Naive thymus-derived CD8-positive, alpha-beta T cell (primary cell): ENCODE results near the gene SYN1. TPM values are rescaled to one million over a fixed set of nuclear protein-coding genes. Genes with fewer than 3 reads are reported as not detected.
"Not testable (repeated sequence)": the region's sequence is repeated elsewhere in the genome, so short reads cannot be mapped to it uniquely, and the experiment has no call there.

Source experiments
- ATAC-seq, 2 donors: fragments of 150-1000 bp; cut with Tn5 transposase in 1 of 2; sonication (Bioruptor Pico), chemical (Tn5 transposase) in 1 of 2; 1 replicate in 1 of 2; 2 replicates in 1 of 2; pipeline ENCODE4 v1.10.0; 2021; ENCODE audit warnings: mild to moderate bottlenecking in 2 of 2, moderate library complexity in 2 of 2
- POLR2A ChIA-PET: fragments of 350-600 bp; sonication (Branson Sonifier 250); formaldehyde crosslinking; loops from one replicate; lab custom pipeline; 2021; ENCODE audit warnings: antibody characterized with exemption; lab: Charles Lee
- DNase-seq, 10 donors: peaks; one replicate each; pipeline versions ENCODE4 v3.0.0 to v3.0.0-alpha.2; 2020 to 2022
- H3K27ac Mint-ChIP-seq, 10 donors: one replicate each; pipeline ENCODE4 v1.8.0; 2020 to 2022; ENCODE audit warnings: mild to moderate bottlenecking in 10 of 10, mixed read lengths in 10 of 10, moderate library complexity in 4 of 10, inconsistent platforms in 1 of 10
- H3K27me3 Mint-ChIP-seq, 5 donors: one replicate each; pipeline ENCODE4 v1.8.0; 2021 to 2022; ENCODE audit warnings: mixed read lengths in 5 of 5
- H3K36me3 Mint-ChIP-seq, 3 donors: one replicate each; pipeline ENCODE4 v1.8.0; 2020 to 2022; ENCODE audit warnings: mixed read lengths in 3 of 3, mild to moderate bottlenecking in 2 of 3, inconsistent platforms in 1 of 3
- H3K4me1 Mint-ChIP-seq, 4 donors: one replicate each; pipeline ENCODE4 v1.8.0; 2021 to 2022; ENCODE audit warnings: mixed read lengths in 4 of 4
- H3K4me3 Mint-ChIP-seq, 10 donors: one replicate each; pipeline ENCODE4 v1.8.0; 2020 to 2022; ENCODE audit warnings: mild to moderate bottlenecking in 10 of 10, mixed read lengths in 10 of 10, moderate library complexity in 6 of 10, inconsistent platforms in 1 of 10
- H3K9me3 Mint-ChIP-seq, 9 donors: one replicate each; pipeline ENCODE4 v1.8.0; 2020 to 2022; ENCODE audit warnings: mixed read lengths in 9 of 9, mild to moderate bottlenecking in 3 of 9, inconsistent platforms in 1 of 9, moderate library complexity in 1 of 9
- polyA plus RNA-seq, 3 donors: library from polyadenylated mRNA; unstranded; fragments of 300-500 nt; fragmentation: Illumina TruSeq; gene quantifications; one replicate each; pipeline ENCODE4 v1.2.3, GENCODE V29; 2021
- total RNA-seq, 8 experiments: library from RNA in 2 of 8; stranded (reverse) in 2 of 8; gene quantifications; one replicate each; pipeline ENCODE4 v1.2.3 and lab custom pipeline; 2021 to 2026

The SYN1 gene
- total and polyA plus RNA-seq, 5 experiments from 2014 or later: 0.30 to 1.3 (median 0.95) TPM

- Mint-ChIP-seq H3K4me3 (no peak overlapping the region), H3K27me3 (peaks cover 0 to 1% (median 0%) of the 10 kb centered on the region in 5 donors), H3K4me1 (peaks cover 3 to 9% (median 4%) of the 10 kb centered on the region in 4 donors), H3K27ac (no peak overlapping the region), H3K9me3 (no peaks in the 10 kb centered on the region), H3K36me3 (no peaks in the 10 kb centered on the region)
- DNase-seq: no peak
- ATAC-seq: no peak
- POLR2A ChIA-PET: interaction anchor here (1.3 kb wide), 1 partner anchor 12 kb away, joined by 3 read pairs; no protein-coding TSS in a partner anchor
These were observed 7.7 kb downstream of the SYN1 start for GRCh38 chrX:47611926-47612325.

GRCh38 chrX:47611489-47611888 lies 8.2 kb downstream of the SYN1 start:
- H3K27ac Mint-ChIP-seq: peak overlapping the region in 1 of 10 donors; percentile 67
- DNase-seq: no peak
- no peak overlapping the region for H3K4me3 Mint-ChIP-seq
- POLR2A ChIA-PET: interaction anchor here (1.3 kb wide), 1 partner anchor 12 kb away, joined by 3 read pairs; no protein-coding TSS in a partner anchor
- ATAC-seq: no peak
- no peaks in the 10 kb centered on the region for H3K36me3 Mint-ChIP-seq
- no peaks in the 10 kb centered on the region for H3K27me3 Mint-ChIP-seq
- H3K4me1 Mint-ChIP-seq: peaks cover 3 to 9% (median 4%) of the 10 kb centered on the region in 4 donors
- no peaks in the 10 kb centered on the region for H3K9me3 Mint-ChIP-seq

DNA sequence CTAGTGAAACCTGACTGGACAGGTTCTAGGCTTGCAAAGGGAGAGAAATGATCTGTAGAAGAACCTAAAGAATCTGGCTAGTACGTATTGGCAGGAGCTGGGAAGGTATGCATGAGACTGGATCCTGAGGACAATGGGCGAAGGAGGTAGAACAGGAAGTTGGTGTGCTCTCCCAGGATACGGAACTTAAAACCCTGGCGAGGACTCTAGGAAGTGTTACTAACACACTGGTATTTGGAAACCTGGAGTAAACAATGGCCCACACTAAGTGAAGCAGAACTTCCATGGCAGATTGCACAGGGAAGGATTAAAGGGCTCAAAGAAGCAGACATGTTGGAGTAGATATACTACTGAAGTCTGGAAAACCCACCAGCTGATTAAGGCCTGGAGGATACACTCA lies 9.1 kb downstream of the SYN1 start:
- DNase-seq (no peak), ATAC-seq (no peak)
- POLR2A ChIA-PET: interaction anchor here (0.7 to 1.3 kb wide), 2 partner anchors 13 to 124 kb away, joined by 3 to 5 read pairs; no protein-coding TSS in a partner anchor
- no peak overlapping the region for H3K4me3 Mint-ChIP-seq
- H3K27ac Mint-ChIP-seq: no peak overlapping the region
- H3K36me3 Mint-ChIP-seq: no peaks in the 10 kb centered on the region
- no peaks in the 10 kb centered on the region for H3K9me3 Mint-ChIP-seq
- H3K4me1 Mint-ChIP-seq: peaks cover 3 to 9% (median 4%) of the 10 kb centered on the region in 4 donors
- H3K27me3 Mint-ChIP-seq: no peaks in the 10 kb centered on the region

GRCh38 chrX:47608130-47608810 lies 11.4 kb downstream of the SYN1 start:
- POLR2A ChIA-PET: interaction anchor here (1.3 kb wide), 1 partner anchor 26 kb away, joined by 12 read pairs; the partner anchor contains the start of gene TIMP1
- H3K9me3 Mint-ChIP-seq: no peaks in the 10 kb centered on the region

GRCh38 chrX:47607091-47607490 lies 12.6 kb downstream of the SYN1 start:
- no peaks in the 10 kb centered on the region for H3K36me3 Mint-ChIP-seq
- ATAC-seq (no peak), DNase-seq (no peak)
- H3K27me3 Mint-ChIP-seq: no peaks in the 10 kb centered on the region
- no peaks in the 10 kb centered on the region for H3K9me3 Mint-ChIP-seq
- H3K4me3 Mint-ChIP-seq: no peak overlapping the region
- POLR2A ChIA-PET: no interaction called here
- peaks cover 3 to 9% (median 4%) of the 10 kb centered on the region in 4 donors for H3K4me1 Mint-ChIP-seq
- no peak overlapping the region for H3K27ac Mint-ChIP-seq

More at GRCh38 chrX:47608130-47608810, 11.4 kb downstream of the SYN1 start:
- H3K4me3 Mint-ChIP-seq: no peak overlapping the region
- H3K27me3 Mint-ChIP-seq: no peaks in the 10 kb centered on the region
- peaks cover 3 to 9% (median 4%) of the 10 kb centered on the region in 4 donors for H3K4me1 Mint-ChIP-seq
- ATAC-seq: no peak
- H3K27ac Mint-ChIP-seq: peak overlapping the region in 1 of 10 donors; percentile 49
- no peak for DNase-seq
- H3K36me3 Mint-ChIP-seq: no peaks in the 10 kb centered on the region

GRCh38 chrX:47605024-47605423 lies 14.6 kb downstream of the SYN1 start:
- Mint-ChIP-seq H3K27me3 (no peaks in the 10 kb centered on the region), H3K27ac (no peak overlapping the region), H3K4me1 (peaks cover 2 to 9% (median 4%) of the 10 kb centered on the region in 4 donors), H3K36me3 (peaks cover 0 to 8% (median 0%) of the 10 kb centered on the region in 3 donors), H3K9me3 (peaks cover 0 to 18% (median under 1%) of the 10 kb centered on the region in 9 donors), H3K4me3 (no peak overlapping the region)
- ATAC-seq (no peak), DNase-seq (no peak)
- POLR2A ChIA-PET: no interaction called here

- H3K4me3 Mint-ChIP-seq, H3K27ac Mint-ChIP-seq, POLR2A ChIA-PET, ATAC-seq, H3K4me1 Mint-ChIP-seq, DNase-seq, H3K27me3 Mint-ChIP-seq: not testable (repeated sequence)
- H3K36me3 Mint-ChIP-seq: peaks cover 0 to 16% (median 0%) of the 10 kb centered on the region in 3 donors
- peaks cover 0 to 28% (median 4%) of the 10 kb centered on the region in 9 donors for H3K9me3 Mint-ChIP-seq
These were observed 16.5 kb downstream of the SYN1 start for GRCh38 chrX:47603125-47603524.

DNA sequence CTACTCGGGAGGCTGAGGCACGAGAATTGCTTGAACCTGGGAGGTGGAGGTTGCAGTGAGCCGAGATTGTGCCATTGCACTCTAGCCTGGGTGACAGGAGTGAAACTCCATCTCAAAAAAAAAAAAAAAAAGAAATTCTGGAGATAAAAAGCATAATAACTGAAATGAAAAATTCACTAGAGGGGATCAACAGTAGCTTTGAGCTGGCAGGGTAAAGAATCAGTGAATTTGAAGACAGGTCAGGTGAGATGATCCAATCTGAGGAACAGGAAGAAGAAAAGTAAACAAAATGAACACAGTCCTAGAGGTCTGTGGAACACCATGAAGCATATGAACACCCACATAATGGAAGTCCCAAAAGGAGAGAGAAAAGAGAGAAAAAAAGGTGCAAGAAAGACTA lies 22.4 kb downstream of the SYN1 start:
- peak overlapping the region in 2 of 10 donors; percentile 40 to 63 for H3K27ac Mint-ChIP-seq
- peaks cover 0 to 29% (median 6%) of the 10 kb centered on the region in 3 donors for H3K36me3 Mint-ChIP-seq

DNA sequence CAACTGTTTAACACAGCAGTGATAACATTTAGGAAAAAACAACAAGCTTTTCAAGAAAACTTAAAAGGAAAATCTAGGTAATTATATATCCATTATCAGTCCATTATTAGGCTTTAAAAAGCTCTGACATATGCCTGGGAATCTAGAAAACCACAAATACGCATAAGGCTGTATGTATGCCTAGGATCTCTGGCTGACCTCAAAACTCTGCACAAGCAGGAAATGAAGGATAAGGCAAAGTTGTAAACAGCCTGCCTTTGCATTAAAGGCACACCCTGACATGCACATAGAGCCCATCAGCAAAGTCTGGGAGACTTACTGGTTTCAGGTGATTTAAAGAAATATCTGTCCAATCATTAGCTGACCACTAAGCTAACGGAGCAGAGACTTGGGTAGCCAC lies 23.4 kb downstream of the SYN1 start:
- Mint-ChIP-seq H3K9me3 (peaks cover 0 to 43% (median 9%) of the 10 kb centered on the region in 9 donors), H3K27ac (peak overlapping the region in 8 of 10 donors; percentile 38 to 95 (median 84)), H3K4me3 (peak overlapping the region in 5 of 10 donors; percentile 7 to 54 (median 50)), H3K27me3 (peaks cover 0 to 3% (median 0%) of the 10 kb centered on the region in 5 donors), H3K36me3 (peaks cover 0 to 23% (median 6%) of the 10 kb centered on the region in 3 donors), H3K4me1 (peaks cover 4 to 18% (median 12%) of the 10 kb centered on the region in 4 donors)
- ATAC-seq (no peak), DNase-seq (no peak)
- POLR2A ChIA-PET: interaction anchor here (0.8 to 1.9 kb wide), 3 partner anchors 14 to 53 kb away, joined by 3 to 5 read pairs (median 3); partner anchors contain the start of gene TIMP1

More for the DNA sequence above, 22.4 kb downstream of the SYN1 start:
- Mint-ChIP-seq H3K9me3 (peaks cover 0 to 49% (median 9%) of the 10 kb centered on the region in 9 donors), H3K4me3 (no peak overlapping the region), H3K27me3 (peaks cover 0 to 3% (median 0%) of the 10 kb centered on the region in 5 donors), H3K4me1 (peaks cover 4 to 18% (median 12%) of the 10 kb centered on the region in 4 donors)
- ATAC-seq (no peak), DNase-seq (no peak)
- POLR2A ChIA-PET: no interaction called here

DNA sequence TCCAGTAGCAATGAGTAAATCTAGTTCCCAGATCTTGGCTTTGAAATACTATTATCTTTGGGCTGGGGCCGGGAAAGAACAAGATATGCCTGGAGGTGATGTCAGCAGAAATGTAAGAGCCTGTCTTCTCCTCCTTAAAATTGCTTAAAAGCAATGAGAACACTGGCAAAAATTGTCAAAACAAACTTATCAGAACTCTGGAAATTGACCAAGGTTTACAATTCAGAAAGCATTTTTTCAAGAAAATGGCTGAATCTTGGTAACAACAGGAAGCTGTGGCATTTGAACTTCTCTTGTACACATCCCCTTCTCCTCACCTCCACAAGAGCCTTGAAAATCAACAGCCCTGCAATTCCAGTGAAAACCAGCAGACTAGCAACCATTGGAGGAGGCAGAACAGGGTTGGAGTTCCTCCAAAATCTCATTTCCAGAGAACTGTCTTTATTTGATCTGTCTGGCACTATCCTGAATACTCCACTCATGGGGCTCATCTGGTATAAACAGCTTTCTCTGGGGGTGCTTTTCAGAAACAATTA lies 23.9 kb downstream of the SYN1 start:
- H3K27ac Mint-ChIP-seq: peak overlapping the region in 9 of 10 donors; percentile 31 to 95 (median 83)
- peak overlapping the region in 4 of 10 donors; percentile 35 to 54 (median 51) for H3K4me3 Mint-ChIP-seq
- DNase-seq (peak in 2 of 10 donors; percentile 5 to 11), ATAC-seq (peak in 1 of 2 donors; percentile 16)
- H3K27me3 Mint-ChIP-seq: peaks cover 0 to 3% (median 0%) of the 10 kb centered on the region in 5 donors
- peaks cover 0 to 23% (median 6%) of the 10 kb centered on the region in 3 donors for H3K36me3 Mint-ChIP-seq
- peaks cover 4 to 18% (median 12%) of the 10 kb centered on the region in 4 donors for H3K4me1 Mint-ChIP-seq
- peaks cover 0 to 38% (median 7%) of the 10 kb centered on the region in 9 donors for H3K9me3 Mint-ChIP-seq
- POLR2A ChIA-PET: interaction anchor here (0.7 to 1.9 kb wide), 4 partner anchors 14 to 53 kb away, joined by 3 to 5 read pairs (median 3); partner anchors contain the start of gene TIMP1

DNA sequence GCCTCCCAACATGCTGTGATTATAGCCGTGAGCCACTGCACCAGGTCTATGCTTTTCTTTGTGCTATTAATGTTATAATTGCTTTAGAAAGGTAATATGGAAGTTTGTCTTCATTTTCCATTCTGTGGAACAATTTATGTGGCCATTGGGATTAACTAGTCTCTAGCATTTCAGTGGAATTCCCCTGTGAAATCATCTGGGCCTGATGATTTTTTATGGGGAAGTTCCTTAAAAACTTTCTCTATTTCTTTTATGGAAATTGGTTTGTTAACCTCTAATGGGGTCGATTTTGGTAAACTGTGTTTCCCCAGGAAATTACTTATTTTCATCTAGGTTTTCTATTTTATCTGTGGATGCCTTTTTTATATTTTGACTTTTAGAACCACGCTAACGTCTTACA lies 26.1 kb downstream of the SYN1 start:
- Mint-ChIP-seq H3K27ac (no peak overlapping the region), H3K4me1 (peaks cover 4 to 18% (median 12%) of the 10 kb centered on the region in 4 donors), H3K36me3 (peaks cover 0 to 14% (median 6%) of the 10 kb centered on the region in 3 donors), H3K4me3 (no peak overlapping the region), H3K9me3 (peaks cover 0 to 22% (median 5%) of the 10 kb centered on the region in 9 donors), H3K27me3 (peaks cover 0 to 3% (median 0%) of the 10 kb centered on the region in 5 donors)
- no peak for DNase-seq
- POLR2A ChIA-PET: interaction anchor here (0.7 kb wide), 1 partner anchor 77 kb away, joined by 4 read pairs; no protein-coding TSS in a partner anchor
- ATAC-seq: no peak

DNA sequence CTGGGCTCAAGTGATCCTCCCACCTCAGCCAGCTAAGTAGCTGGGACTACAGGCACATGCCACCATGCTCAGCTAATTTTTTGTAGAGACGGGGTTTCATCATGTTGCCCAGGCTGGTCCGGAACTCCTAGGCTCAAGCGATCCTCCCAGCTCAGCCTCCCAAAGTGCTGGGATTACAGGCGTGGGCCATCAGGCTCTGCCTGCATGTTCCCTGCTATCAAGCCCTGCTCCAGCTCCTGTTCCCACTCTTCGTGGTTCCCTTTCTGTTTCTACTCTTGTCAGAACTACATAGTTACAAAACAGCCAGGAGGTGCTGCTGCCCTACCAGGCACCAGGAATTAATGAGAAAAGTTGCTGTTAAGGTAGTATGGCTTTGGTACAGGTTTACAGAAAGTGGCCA lies 28.7 kb downstream of the SYN1 start:
- H3K9me3 Mint-ChIP-seq: peaks cover 0 to 5% (median 0%) of the 10 kb centered on the region in 9 donors
- peaks cover 2 to 9% (median 5%) of the 10 kb centered on the region in 4 donors for H3K4me1 Mint-ChIP-seq
- H3K4me3 Mint-ChIP-seq: no peak overlapping the region
- no peaks in the 10 kb centered on the region for H3K27me3 Mint-ChIP-seq
- ATAC-seq (no peak), DNase-seq (no peak)
- POLR2A ChIA-PET: no interaction called here
- peaks cover 0 to under 1% (median under 1%) of the 10 kb centered on the region in 3 donors for H3K36me3 Mint-ChIP-seq
- no peak overlapping the region for H3K27ac Mint-ChIP-seq
